ENCODE data around the gene IL3.

Gene IL3

DNA sequence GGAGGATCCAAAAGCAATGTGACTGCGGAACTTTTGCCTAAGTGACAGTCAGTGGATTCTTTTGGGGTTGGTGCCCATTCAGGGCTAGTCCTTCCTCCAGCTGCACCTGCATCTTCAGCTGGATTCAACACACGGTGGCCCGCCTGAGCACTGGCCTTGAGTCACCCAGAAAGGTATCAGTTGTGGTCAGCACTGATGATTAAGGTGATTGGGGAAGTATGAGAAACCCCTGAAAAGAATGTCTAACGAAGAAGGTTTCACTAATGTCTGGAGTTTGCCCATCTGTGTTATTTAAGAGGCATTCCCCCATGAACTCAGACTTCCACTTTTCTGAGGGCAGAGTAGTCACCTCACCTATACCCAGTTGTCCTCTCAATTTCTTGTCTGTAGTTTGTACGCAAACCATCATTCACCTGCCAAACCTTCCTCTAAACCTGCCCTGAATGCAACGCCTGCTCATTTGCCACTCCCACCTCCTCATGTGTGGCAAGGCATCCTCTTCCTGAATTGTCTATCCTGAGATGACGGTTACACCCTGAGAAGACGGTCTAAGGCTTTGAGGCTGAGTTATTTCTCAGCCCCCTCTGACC is 40.3 kb downstream of the IL3 start:
- no peak for TF ChIP-seq CTCF (IDR thresholded peaks at IDR 0.05; ENCODE audit: borderline replicate concordance, insufficient read depth, low read depth, low read length)
- no peak overlapping the region for H3K4me3 ChIP-seq (ENCODE audit: low read depth, low read length)

DNA sequence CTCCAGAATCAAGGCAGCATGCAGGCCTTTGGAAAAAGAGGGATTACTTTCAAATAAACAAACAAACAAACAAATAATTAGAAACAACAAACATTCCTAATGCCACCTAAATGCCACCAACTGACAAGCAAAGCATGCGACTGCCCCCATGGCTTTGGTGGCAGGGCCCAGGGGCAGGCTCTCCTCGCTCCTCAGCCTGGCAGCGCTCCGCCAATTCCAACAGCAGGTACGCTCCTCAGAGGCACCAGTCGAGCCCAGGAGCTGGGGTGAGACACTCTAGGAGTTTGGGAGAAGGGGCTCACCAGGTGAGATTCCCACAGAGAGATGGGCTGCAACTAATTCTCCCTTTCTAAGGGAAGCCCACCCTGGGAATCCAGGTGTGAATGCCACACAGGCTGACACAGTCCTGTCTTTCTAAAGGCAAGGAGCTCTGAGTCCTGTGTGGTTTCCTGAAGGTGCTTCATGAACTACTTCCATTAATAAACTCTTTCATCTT is 41.0 kb downstream of the IL3 start:
- no peak for TF ChIP-seq CTCF (IDR thresholded peaks at IDR 0.05; ENCODE audit: borderline replicate concordance, insufficient read depth, low read depth, low read length)
- H3K4me3 ChIP-seq (ENCODE audit: low read depth, low read length), result no peak overlapping the region

DNA sequence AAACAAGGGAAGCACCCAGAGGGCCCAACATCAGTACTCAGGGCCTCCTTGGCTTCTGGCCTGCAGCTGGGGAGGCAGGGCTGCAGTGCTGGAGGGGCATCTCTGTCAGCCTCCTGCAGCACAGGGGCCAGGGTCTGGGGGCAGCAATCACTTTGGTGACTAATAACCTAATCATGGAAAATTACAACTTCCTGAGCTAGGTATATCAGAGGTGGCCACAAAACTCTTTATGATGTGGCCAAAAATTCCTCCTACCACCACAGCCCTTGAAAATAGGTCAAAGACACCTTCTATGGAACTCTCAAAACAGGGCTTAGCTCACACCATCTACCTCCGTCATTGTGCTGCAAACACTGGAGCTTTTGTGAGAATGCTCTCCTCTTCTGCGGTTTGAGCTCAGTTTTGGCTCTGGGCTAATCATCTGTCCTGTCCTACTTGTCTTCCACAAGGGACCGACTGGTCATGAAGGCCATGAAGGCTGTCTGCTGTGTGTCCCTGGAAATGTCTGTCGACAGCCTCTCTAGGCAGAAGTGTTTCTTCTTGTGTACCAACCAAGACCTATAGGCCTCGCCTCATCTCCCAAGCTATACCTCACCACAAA is 41.7 kb downstream of the IL3 start:
- no peak for TF ChIP-seq CTCF (IDR thresholded peaks at IDR 0.05; ENCODE audit: borderline replicate concordance, insufficient read depth, low read depth, low read length)
- no peak overlapping the region for H3K4me3 ChIP-seq (ENCODE audit: low read depth, low read length)

DNA sequence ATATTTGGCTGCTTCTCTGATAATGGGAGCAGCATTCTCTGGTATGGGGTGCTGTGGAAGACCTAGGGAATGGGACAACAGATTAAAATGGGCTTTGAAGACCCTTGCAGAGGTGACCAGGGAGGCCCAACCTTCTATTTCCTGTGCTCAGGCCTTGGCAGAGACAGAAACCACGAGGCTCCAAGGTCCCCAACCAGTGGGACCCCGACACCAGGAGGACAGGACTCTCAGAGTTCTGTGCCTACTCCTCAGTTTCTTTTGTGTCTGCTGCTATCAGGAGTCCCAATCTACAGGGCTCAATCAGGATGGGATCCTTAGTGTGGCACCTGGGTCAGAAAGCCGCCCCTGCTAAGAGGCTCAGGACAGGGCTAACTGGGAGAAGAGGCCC is 42.5 kb downstream of the IL3 start:
- H3K4me3 ChIP-seq (ENCODE audit: low read depth, low read length), result no peak overlapping the region
- no peak for TF ChIP-seq CTCF (IDR thresholded peaks at IDR 0.05; ENCODE audit: borderline replicate concordance, insufficient read depth, low read depth, low read length)

DNA sequence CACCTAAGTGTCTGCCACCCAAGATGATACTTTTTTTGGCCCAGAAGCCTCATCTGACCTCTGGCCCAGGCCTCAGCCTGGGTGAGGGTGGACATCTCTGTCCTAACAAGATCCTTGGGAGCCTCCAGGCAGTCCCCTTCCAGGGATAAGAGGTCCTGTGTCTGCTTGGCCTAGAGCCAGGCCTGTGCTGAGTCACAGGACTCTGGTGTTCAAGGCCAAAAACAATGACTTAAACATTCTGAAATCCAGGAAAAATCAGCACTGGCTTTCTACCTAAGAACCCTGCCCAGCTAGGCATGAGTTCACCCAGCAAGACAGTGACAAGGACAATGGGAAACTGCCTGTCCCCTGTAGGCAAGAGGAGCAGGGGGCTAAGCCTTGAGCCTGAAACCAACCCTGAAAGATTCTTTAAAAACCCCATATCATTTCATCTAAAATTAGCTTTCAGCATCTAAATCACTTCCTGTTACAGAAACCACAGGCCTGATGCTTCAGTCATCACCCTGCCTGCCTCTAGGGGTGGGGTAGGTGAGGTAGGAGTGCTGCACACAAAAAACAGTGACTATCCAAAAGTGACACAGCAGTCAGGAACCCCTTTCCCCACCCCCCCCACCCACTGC is 43.0 kb downstream of the IL3 start:
- no peak overlapping the region for H3K4me3 ChIP-seq (ENCODE audit: low read depth, low read length)
- peak; percentile 16; the same call in 1 of the 2 replicates for TF ChIP-seq CTCF (IDR thresholded peaks at IDR 0.05; ENCODE audit: borderline replicate concordance, insufficient read depth, low read depth, low read length)

DNA sequence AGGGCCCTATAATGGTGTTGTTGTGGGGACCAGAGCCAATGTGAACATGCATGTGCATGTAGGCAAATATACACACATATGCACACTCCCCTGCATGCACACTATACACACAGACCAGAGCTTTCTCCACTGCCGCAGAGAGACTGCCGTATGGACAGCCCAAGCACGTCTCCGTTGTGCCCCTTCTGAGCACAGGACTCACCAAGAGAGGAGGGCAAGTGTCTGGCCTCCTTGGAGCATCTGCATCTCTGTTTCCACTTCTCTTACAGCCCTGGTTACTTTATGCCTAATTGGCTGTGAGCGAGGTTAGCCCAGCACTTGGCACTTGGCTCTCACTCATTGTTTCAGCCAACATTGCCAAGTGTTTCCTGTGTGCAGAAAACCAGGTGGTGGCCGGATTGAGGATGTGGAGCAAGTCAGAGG is 43.5 kb downstream of the IL3 start:
- peak overlapping the region; percentile 24 for H3K4me3 ChIP-seq (ENCODE audit: low read depth, low read length)
- TF ChIP-seq CTCF (IDR thresholded peaks at IDR 0.05; ENCODE audit: borderline replicate concordance, insufficient read depth, low read depth, low read length), result no peak

DNA sequence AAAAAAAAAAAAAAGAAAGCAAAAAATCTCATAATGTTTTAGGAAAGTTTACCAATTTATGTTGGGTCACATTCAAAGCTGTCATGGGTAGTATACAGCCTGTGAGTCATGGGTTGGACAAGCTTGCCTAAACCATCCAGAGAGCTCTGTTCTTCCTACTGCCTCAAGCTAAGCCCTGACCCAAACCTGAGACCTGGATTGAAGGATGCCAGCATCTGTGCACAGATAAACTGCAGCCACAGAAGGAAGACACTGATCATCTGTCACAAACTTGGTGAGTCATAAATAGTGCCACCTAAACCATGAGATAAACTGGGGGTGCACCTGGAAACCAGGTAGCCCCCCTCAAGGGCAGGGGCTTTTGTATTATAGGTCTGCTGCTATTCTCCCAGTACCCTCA is 44.1 kb downstream of the IL3 start:
- TF ChIP-seq CTCF (IDR thresholded peaks at IDR 0.05; ENCODE audit: borderline replicate concordance, insufficient read depth, low read depth, low read length), result no peak
- no peak overlapping the region for H3K4me3 ChIP-seq (ENCODE audit: low read depth, low read length)
